RWPE1 (cell line): ENCODE results near the gene HHATL.

ENCODE experiments used
- CTCF ChIA-PET: fragments of 350-600 bp; sonication (Branson Sonifier 250); formaldehyde crosslinking; extraction: SDS; loops from one replicate; lab custom pipeline; 2021; lab: Yijun Ruan, JAX
- POLR2A ChIA-PET: fragments of 400-600 bp; formaldehyde crosslinking; extraction: SDS; loops from one replicate; lab custom pipeline; 2020; ENCODE audit warnings: antibody characterized with exemption; ENCODE audit not compliant: low non-redundant PET; lab: Yijun Ruan, JAX
- DNase-seq: peaks from one replicate; pipeline ENCODE4 v3.0.0; 2012; ENCODE audit warnings: low spot score
- H3K27ac ChIP-seq: fragments of 450-650 bp; 2 replicates; pipeline ENCODE4 v1.5.1; 2017
- TF ChIP-seq, protein P1 (sequence below): fragments of 450-650 bp; conservative IDR thresholded peaks from 2 replicates; pipeline ENCODE4 v1.5.1; 2017; ENCODE audit warnings: low read depth, mild to moderate bottlenecking

Gene HHATL

DNA sequence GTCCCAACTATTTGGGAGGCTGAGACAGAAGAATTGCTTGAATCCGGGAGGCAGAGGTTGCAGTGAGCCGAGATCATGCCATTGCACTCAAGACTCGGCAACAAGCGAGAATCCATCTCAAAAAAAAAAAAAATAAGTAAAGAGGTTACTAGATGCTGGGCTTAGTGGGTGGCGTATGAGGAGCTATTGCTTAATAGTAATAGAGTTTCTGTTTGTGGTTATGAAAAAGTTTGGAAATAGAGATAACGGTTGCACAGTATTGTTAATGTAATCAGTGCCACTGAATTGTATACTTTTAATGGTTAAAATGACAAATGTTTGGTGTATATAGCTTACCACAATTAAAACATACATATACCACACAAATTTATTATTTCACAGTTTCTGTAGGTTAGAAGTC, 14.7 kb upstream of the HHATL start:
- ChIA-PET CTCF (no interaction called here), POLR2A (no interaction called here)
- TF ChIP-seq, protein P1, sequence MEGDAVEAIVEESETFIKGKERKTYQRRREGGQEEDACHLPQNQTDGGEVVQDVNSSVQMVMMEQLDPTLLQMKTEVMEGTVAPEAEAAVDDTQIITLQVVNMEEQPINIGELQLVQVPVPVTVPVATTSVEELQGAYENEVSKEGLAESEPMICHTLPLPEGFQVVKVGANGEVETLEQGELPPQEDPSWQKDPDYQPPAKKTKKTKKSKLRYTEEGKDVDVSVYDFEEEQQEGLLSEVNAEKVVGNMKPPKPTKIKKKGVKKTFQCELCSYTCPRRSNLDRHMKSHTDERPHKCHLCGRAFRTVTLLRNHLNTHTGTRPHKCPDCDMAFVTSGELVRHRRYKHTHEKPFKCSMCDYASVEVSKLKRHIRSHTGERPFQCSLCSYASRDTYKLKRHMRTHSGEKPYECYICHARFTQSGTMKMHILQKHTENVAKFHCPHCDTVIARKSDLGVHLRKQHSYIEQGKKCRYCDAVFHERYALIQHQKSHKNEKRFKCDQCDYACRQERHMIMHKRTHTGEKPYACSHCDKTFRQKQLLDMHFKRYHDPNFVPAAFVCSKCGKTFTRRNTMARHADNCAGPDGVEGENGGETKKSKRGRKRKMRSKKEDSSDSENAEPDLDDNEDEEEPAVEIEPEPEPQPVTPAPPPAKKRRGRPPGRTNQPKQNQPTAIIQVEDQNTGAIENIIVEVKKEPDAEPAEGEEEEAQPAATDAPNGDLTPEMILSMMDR: no peak
- no peak overlapping the region for H3K27ac ChIP-seq
- DNase-seq: no peak

DNA sequence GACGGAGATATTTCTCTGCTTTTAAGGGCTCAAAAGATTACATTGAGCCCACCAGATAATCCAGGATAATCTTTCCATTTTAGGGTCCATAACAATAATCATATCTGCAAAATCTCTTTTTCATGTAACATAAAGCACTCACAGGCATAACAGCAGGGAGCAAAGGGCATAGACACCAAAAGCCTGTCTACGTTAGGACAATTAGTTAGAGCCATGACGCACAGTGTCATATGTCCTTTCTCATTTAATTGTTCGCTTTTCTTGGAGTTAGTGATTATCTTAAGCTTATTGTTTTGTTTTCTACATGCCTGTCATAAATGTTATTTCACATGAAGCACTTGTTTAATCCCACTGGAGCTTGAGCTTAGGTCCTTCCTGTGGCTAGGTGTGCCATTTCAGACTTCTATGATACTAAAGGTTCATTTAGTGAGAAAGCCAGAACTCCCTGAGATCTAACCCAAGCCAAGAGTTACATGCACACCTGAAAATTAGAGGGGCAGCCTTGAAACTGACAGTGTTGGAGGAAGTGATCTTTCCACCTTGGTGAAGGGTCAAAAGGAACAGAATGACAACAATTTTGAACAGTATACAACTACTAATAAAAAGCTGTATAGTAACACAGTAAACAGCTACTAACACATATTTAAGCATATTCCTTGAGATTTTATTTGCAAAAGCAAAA, 11.7 kb upstream of the HHATL start:
- ChIA-PET CTCF (interaction anchor here (0.6 kb wide), 2 partner anchors 111 to 973 kb away, joined by 3 to 4 read pairs; no protein-coding TSS in a partner anchor), POLR2A (no interaction called here)
- TF ChIP-seq, protein P1: no peak
- H3K27ac ChIP-seq: no peak overlapping the region
- DNase-seq: no peak

- CTCF ChIA-PET: interaction anchor here (0.6 to 1.6 kb wide), 3 partner anchors 30 to 974 kb away, joined by 3 to 4 read pairs (median 4); no protein-coding TSS in a partner anchor
- no peak for DNase-seq
- POLR2A ChIA-PET: no interaction called here
- TF ChIP-seq, protein P1: no peak
- H3K27ac ChIP-seq: no peak overlapping the region
Observed at GRCh38 chr3:42713747-42714146, 11.1 kb upstream of the HHATL start.

GRCh38 chr3:42712688-42713372, 10.2 kb upstream of the HHATL start:
- TF ChIP-seq, protein P1: no peak
- DNase-seq: no peak
- POLR2A ChIA-PET: no interaction called here
- no peak overlapping the region for H3K27ac ChIP-seq
- CTCF ChIA-PET: interaction anchor here (0.8 to 1.6 kb wide), 2 partner anchors 31 to 104 kb away, joined by 3 to 4 read pairs; no protein-coding TSS in a partner anchor

- TF ChIP-seq, protein P1: no peak
- POLR2A ChIA-PET: no interaction called here
- no peak for DNase-seq
- H3K27ac ChIP-seq: no peak overlapping the region
- CTCF ChIA-PET: interaction anchor here (0.8 to 1.6 kb wide), 2 partner anchors 32 to 104 kb away, joined by 3 to 4 read pairs; no protein-coding TSS in a partner anchor
Observed at GRCh38 chr3:42712344-42712648, 9.7 kb upstream of the HHATL start.

DNA sequence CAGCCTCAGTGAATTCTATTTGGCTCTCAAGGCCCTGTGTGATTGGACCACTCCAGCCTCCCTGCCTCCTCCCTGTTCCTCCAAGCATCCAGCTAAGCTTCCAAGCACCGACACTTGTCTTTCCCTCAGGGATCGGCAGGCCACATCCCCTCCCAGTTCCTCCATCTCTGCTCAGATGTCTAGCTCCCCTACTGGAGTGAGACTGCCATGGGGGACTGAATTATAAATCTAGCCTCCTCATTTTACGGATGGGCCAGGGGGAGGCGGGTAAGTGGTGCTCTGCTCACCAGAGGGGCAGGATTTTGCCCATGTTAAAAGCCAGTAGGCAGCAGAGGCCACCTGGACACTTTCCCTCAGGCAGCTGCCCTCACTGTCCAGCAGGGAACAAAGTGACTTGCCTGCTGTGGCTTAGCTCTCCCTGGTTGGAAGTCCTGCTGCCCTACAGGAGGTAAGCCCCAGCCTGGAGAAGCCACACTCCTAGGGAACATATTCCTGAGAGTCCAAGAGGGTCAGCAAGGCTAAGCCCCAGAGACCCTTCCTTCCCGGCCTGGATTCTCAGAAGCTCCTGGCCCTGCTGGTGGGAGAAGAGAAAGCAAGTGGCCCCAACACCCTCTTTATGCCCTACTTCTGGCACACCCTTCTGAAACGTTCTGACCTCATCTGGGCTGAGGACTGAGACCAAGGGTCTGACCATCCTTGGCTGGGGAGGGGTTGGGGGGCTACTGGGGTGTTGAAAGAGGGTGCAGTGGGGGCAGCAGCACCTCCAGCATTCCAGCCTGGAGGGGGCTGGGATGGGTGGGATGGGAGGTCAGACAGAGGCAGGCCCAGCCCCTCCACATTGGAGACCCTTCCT, 9.1 kb upstream of the HHATL start:
- no peak overlapping the region for H3K27ac ChIP-seq
- POLR2A ChIA-PET: no interaction called here
- TF ChIP-seq, protein P1: no peak
- CTCF ChIA-PET: interaction anchor here (1.6 kb wide), 1 partner anchor 32 kb away, joined by 4 read pairs; no protein-coding TSS in a partner anchor
- no peak for DNase-seq
